K562 (cell line): ENCODE data around the gene ZNF646. TPM values are rescaled to one million over a fixed set of nuclear protein-coding genes. Genes with fewer than 3 reads are reported as not detected.
A peak's percentile ranks its signal among the peaks of the same experiment; 100 is the strongest.

Experiments
- AFF1 ChIP-seq, 2 experiments: fragments of 450-650 bp; IDR thresholded peaks; 2 replicates each; pipeline ENCODE4 v1.6.1; 2018; ENCODE audit warnings: mild to moderate bottlenecking in 2 of 2, low read depth in 1 of 2; ENCODE audit not compliant: partially characterized antibody in 2 of 2
- BRD9 ChIP-seq: fragments of 450-650 bp; IDR thresholded peaks from 2 replicates; pipeline ENCODE4 v1.6.1; 2018; ENCODE audit warnings: low read depth; ENCODE audit not compliant: partially characterized antibody
- FOS ChIP-seq: IDR thresholded peaks from 3 replicates; pipeline ENCODE4 v1.6.1; 2011; ENCODE audit not compliant: insufficient read length; ENCODE audit errors: extremely low read depth
- NR4A1 ChIP-seq, 2 experiments: fragments of 250-450 bp in 1 of 2; fragments of 450-650 bp in 1 of 2; sonication (Bioruptor Pico) in 1 of 2; IDR thresholded peaks; 2 replicates each; pipeline versions ENCODE4 v1.4.0 to v1.6.1; 2016 to 2020; ENCODE audit warnings: mild to moderate bottlenecking in 2 of 2, missing compliant biosample characterization in 1 of 2, missing genetic modification characterization in 1 of 2, moderate library complexity in 1 of 2
- PRMT5 ChIP-seq: sonication (generic); formaldehyde crosslinking; IDR thresholded peaks from 2 replicates; pipeline ENCODE4 v1.5.0; 2020; ENCODE audit warnings: missing genetic modification reagents
- RBM34 ChIP-seq: fragments of 200-400 bp; formaldehyde crosslinking; IDR thresholded peaks from 2 replicates; pipeline ENCODE4 v1.6.1; 2018; ENCODE audit warnings: low read length, borderline replicate concordance; ENCODE audit not compliant: insufficient read depth
- RUNX1 ChIP-seq: sonication (generic); IDR thresholded peaks from 2 replicates; pipeline ENCODE4 v1.6.1; 2016; ENCODE audit warnings: antibody characterized with exemption, low read depth
- TAF1 ChIP-seq: IDR thresholded peaks from 2 replicates; pipeline ENCODE4 v1.6.1; 2011; ENCODE audit warnings: mild to moderate bottlenecking, low read length, moderate library complexity; ENCODE audit not compliant: insufficient read depth, control insufficient read depth, severe bottlenecking; ENCODE audit errors: extremely low read depth
- TCFL5 ChIP-seq: fragments of 250-450 bp; sonication (Bioruptor Pico); conservative IDR thresholded peaks from 2 replicates; pipeline ENCODE4 v1.6.1; 2021; ENCODE audit warnings: mild to moderate bottlenecking, moderate library complexity, matching md5 sums
- ZBTB1 ChIP-seq: sonication (generic); formaldehyde crosslinking; IDR thresholded peaks from 2 replicates; pipeline ENCODE4 v1.8.1; 2023; ENCODE audit warnings: missing genetic modification reagents, low read depth, mild to moderate bottlenecking, borderline replicate concordance
- ZNF318 ChIP-seq, 2 experiments: fragments of 450-650 bp; IDR thresholded peaks; 2 replicates each; pipeline ENCODE4 v1.6.1; 2016; ENCODE audit warnings: mild to moderate bottlenecking in 2 of 2, borderline replicate concordance in 1 of 2, low read depth in 1 of 2, moderate library complexity in 1 of 2
- ZNF408 ChIP-seq: fragments of 250-450 bp; sonication (Bioruptor Pico); IDR thresholded peaks from 2 replicates; pipeline ENCODE4 v1.4.0; 2020; ENCODE audit warnings: low read depth, mild to moderate bottlenecking, moderate library complexity
- ZNF436 ChIP-seq: fragments of 250-450, 450-650 bp; sonication (Bioruptor Pico); formaldehyde crosslinking; IDR thresholded peaks from 2 replicates; pipeline ENCODE4 v1.7.0; 2020; ENCODE audit warnings: mild to moderate bottlenecking
- ZNF695 ChIP-seq: fragments of 450-650 bp; formaldehyde crosslinking; IDR thresholded peaks from 2 replicates; pipeline ENCODE4 v1.4.0; 2020; ENCODE audit warnings: mild to moderate bottlenecking, moderate library complexity
- ZSCAN29 ChIP-seq: fragments of 450-650 bp; IDR thresholded peaks from 2 replicates; pipeline ENCODE4 v1.6.1; 2017
- polyA plus RNA-seq, 8 experiments: library from polyadenylated mRNA; depleted of rRNA in 4 of 8; stranded (reverse) in 5 of 8; unstranded in 3 of 8; fragments of >200 nt; fragmentation: Nextera tagmentation in 2 of 8; fragmentation: Illumina TruSeq in 1 of 8; extraction: Ambion mirVana in 2 of 8; extraction: Trizol in 1 of 8; gene quantifications; 2 replicates each; pipeline versions ENCODE4 v1.2.1 to v1.2.3, GENCODE V29; 2011 to 2014; ENCODE audit warnings: inconsistent platforms in 1 of 8, missing spikeins in 1 of 8
- total RNA-seq, 7 experiments: library from RNA; depleted of rRNA in 6 of 7; stranded (reverse); fragments of >200 nt in 6 of 7; fragmentation: Illumina TruSeq in 2 of 7; extraction: Trizol in 2 of 7; gene quantifications; 2 replicates each; pipeline versions ENCODE4 v1.2.1 to v1.2.3, GENCODE V29; 2011 to 2021; ENCODE audit warnings: low replicate concordance in 1 of 7

ZNF646 gene
- total and polyA plus RNA-seq, 9 of the 15 experiments (the other 6 are each of a cell fraction or from before 2014, with no cell fraction given) = 0.08 to 20.6 (median 8.0) TPM

- TF ChIP-seq ZNF318 (IDR thresholded peaks at IDR 0.05; ENCODE audit: borderline replicate concordance in 1 of 2, low read depth in 1 of 2) (no peak), TAF1 (peak; percentile 47), ZSCAN29 (no peak), BRD9 (peak; percentile 10), FOS (peak; percentile 45), PRMT5 (no peak), ZNF436 (CRISPR knock-in tag) (no peak), TCFL5 (CRISPR knock-in tag) (no peak), ZNF695 (no peak), ZBTB1 (no peak), RBM34 (no peak), ZNF408 (no peak), NR4A1 (CRISPR knock-in tag; IDR thresholded peaks at IDR 0.05) (no peak), NR4A1 (tag; IDR thresholded peaks at IDR 0.05) (no peak), RUNX1 (no peak), AFF1 (IDR thresholded peaks at IDR 0.05; ENCODE audit: low read depth in 1 of 2, partially characterized antibody in 2 of 2) (peak in 1 of 2 experiments; percentile 97)
Observed at GRCh38 chr16:31094424-31095120, 20.4 kb downstream of the ZNF646 start, which contains the start of gene VKORC1 (continued).
